GM19397 (cell line): Measurements from ENCODE around the gene PARD6B.
"Not testable (repeated sequence)": the region's sequence is repeated elsewhere in the genome, so short reads cannot be mapped to it uniquely, and the experiment has no call there.

Experiments
- ATAC-seq: cut with Tn5 transposase; IDR thresholded peaks from one replicate; pipeline ENCODE4 v1.9.1; 2021; ENCODE audit warnings: mild to moderate bottlenecking, moderate library complexity; ENCODE audit not compliant: unreplicated experiment

The PARD6B gene, protein sequence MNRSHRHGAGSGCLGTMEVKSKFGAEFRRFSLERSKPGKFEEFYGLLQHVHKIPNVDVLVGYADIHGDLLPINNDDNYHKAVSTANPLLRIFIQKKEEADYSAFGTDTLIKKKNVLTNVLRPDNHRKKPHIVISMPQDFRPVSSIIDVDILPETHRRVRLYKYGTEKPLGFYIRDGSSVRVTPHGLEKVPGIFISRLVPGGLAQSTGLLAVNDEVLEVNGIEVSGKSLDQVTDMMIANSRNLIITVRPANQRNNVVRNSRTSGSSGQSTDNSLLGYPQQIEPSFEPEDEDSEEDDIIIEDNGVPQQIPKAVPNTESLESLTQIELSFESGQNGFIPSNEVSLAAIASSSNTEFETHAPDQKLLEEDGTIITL

DNA sequence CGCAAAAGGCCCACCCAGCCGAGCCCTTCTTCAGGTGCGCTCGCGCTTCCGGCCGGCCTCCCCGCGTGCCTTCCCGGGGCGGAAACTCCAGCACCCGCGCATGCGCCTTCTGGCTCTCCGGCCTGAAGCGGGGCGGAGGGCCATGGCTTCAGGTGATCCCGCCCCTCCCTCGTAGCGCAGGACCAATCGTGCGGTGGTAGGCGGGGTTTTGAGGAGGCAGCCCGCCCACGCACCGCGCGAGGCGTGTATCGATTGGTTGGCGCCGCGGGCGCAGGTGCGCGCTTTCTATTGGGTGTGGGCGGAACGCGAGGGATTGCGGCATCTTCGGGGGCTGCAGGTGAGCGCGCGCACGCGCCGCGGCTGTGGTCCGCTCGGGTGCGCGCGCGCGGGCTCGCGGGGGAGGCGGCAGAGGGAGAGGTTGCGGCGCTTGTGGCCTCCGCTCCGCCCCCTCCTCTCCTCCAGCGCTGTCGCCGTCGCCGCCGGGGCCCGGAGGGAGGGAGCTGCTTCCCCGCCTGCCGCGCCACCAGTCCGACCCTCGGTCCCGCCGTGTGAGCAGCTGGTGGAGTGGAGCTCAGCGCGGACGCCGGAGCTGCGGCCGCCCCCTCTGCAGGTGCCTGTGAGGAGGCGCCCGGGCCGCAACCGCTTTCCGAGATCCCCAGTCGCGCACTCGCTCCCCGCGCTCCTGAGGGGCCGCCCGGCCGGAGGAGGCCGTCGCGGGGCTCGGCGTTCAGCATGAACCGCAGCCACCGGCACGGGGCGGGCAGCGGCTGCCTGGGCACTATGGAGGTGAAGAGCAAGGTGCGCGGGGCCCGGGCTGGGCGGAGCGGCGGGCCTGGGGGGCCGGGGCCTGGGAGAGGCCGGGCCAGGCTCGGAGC lies at the start of gene PARD6B:
Gene PARD6B, plus strand, starts transcription at position 526 of the 875 bp plus-strand sequence. Its CDS starts 207 bp downstream, at position 733.
- peak; percentile 88 for ATAC-seq

DNA sequence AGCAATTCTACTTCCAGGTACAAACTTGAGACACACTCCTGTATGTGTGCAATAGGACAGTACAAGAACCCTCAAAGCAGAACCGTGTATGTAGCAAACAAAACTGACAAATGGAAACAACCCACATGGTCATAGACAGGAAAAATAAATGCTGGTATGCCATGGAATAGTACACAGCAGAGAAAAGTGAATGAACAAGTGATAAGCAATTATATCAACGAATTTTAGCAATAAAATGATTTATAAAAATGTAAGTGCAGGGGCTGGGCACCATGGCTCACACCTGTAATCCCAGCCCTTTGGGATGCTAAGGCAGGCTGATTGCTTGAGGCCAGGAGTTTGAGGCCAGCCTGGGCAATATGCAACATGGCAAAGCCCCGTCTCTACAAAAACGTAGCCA lies 49.3 kb upstream of the PARD6B start:
- ATAC-seq, result no peak

DNA sequence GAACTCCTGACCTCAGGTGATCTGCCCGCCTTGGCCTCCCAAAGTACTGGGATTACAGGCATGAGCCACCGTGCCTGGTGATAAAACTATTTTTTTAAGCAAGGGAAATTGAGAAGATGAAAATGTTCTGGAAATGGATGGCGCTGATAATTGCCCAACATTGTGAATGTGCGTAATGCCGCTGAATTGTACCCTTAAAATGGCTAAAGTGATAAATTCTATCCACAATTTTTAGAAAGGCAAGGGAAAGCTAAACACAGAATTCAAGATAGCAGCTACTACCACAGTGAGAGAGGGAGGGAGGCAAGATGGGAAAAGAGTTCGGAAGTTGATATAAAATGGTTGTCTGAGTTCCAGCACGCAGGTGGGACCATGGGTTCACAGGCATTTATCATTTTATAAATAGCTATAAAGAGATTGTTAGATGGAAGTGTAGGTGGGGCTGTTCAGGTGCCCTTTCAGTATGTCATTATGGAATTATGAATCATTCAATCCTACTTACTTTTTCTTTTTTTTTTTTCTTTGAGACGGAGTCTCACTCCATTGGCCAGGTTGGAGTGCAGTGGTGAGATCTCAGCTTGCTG lies 48.3 kb upstream of the PARD6B start:
- no peak for ATAC-seq

DNA sequence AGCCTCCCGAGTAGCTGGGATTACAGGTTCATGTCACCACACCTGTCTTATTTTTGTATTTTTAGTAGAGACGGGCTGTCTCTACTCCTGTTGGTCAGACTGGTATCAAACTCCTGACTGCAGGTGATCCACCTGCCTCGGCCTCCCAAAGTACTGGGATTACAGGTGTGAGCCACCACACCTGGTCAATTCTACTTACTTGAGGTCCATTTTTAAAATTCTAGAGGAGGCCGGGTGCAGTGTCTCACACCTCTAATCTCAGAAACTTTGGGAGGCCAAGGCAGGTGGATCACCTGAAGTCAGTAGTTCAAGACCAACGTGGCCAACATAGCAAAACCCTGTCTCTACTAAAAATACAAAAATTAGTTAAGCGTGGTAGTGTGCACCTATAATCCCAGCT lies 47.8 kb upstream of the PARD6B start:
- ATAC-seq, result no peak

DNA sequence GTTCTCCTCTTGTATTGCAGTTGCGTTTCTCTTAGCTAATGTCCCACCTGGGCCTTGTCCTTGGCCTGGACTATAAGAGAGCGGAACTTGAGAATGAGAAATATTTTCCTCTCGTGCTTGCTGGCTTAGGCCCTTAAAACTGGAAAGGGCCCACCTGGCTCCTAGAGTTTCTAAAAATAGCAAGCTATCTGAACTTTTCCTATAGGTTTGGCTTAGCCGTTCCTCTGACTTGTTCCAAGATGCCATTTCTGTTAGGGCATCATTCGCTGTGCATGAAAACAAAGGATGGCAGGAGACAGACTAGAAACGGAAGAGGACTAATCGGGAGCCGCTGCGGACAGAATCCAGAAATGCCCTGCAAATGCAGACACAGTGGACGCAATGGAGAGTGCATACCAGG lies 44.6 kb upstream of the PARD6B start:
- ATAC-seq, result no peak

DNA sequence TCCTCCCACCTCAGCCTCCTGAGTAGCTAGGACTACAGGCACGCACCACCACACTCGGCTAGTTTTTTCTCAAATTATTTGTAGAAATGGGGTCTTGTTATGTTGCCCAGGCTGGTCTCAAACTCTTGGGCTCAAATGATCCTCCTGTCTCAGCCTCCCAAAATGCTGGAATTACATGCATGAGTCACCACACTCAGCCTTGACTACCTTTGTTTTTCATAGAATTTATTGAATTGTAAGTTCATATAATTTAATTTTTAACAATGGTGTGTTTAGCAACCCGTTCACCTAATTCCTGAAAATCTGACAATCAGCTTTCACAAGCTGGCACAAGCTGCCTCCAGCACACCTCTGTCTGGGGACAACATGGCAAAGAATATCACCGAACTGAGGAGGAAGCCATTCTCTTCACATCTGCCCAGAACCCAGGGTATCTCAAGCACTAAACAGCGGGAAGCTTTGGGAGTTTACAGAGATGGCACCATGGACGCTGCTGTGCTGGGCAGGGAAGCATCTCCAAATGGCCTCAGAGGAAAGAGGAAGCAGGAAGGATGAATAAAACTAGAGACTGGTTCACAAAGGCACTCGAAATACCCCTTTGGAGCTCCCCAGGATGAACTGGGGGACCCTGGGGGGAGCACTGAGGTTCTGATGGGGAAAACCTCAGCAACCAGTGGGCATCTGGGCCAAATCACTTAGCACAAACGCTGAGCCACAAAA lies 43.0 kb upstream of the PARD6B start:
- ATAC-seq, result no peak

DNA sequence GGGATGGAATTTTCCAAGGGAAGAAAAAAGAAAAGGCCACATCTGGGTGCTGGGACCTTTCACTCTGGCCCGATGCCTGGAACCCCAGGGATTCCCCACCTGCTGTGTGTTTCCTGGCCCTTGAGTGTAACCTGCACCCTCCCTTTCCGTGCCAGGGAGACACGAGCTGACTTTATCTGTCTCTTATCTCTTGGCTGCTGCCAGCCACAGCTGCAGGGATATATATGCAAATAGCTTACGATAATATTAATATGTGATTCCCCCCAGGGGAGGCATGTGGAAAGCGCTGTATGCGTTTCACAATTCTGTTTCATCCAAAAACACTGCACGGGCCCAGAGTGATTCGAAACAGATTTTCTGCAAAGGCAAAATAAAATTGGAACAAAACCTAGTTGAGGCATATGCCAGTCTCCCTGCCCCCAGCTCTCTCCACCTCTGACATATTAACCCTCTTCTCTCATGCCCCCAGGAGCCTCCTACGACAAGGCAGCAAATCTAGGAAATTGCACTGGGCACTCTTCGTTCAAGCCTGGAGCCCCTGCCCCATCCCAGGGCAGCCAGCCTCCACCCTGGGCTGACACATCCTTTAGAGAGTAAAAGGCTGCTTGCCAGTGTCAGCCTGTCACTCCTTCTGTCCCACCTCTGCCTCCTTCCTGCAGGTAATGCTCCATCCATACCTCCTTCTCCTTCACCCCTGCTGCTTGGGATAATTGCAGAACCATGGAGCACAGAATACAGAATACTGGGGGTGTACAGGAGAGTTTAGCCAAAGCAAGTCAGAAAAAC lies 41.3 kb upstream of the PARD6B start:
- ATAC-seq, result no peak

DNA sequence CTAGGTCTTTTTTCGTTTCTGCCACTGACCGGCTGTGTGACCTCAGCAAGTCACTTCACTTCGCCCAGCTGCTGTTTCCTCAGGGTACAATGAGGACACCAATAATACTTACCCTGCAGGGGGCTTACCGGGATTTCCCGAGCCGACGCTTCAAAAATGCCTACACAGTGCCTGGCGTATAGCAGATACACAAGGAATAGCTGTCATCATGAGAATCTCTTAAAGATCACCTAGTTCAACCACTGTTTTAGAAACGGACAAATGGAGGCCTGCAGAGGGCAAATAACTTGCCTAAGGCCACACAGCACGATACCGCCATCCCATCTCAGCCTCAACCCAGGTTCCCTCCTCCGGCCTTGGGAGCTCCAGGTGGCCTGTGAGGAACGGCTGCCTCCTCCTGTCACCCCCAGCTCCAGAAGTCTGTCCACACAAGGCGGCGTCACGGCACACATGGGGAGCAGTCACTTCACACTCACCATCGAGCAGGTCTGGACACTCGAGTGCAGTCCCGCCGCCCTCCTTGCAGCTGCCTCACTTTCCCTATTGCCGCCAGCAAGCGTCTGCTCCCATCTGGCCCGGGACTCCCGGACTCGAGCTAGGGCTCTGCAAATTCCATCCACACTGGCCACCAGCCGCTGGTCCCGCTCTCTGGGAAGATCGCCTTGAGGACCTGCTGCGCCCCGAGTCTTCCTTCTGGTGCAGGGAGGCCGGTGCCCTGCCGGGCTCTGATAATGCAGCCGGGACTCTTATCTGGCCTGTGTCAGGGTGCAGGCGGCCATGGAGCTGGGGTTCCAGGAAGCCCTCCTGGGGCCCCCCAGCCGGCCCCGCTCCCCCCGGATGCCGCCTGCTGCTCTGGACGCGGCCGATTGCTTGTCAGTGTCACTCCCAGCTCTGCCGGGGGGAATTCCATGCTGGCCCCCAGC lies 40.5 kb upstream of the PARD6B start, which contains the start of gene RIPOR3:
Gene RIPOR3, minus strand, starts transcription at position 893 of the 923 bp plus-strand sequence. Its CDS starts 414 bp downstream, at position 479.
- ATAC-seq, result no peak

DNA sequence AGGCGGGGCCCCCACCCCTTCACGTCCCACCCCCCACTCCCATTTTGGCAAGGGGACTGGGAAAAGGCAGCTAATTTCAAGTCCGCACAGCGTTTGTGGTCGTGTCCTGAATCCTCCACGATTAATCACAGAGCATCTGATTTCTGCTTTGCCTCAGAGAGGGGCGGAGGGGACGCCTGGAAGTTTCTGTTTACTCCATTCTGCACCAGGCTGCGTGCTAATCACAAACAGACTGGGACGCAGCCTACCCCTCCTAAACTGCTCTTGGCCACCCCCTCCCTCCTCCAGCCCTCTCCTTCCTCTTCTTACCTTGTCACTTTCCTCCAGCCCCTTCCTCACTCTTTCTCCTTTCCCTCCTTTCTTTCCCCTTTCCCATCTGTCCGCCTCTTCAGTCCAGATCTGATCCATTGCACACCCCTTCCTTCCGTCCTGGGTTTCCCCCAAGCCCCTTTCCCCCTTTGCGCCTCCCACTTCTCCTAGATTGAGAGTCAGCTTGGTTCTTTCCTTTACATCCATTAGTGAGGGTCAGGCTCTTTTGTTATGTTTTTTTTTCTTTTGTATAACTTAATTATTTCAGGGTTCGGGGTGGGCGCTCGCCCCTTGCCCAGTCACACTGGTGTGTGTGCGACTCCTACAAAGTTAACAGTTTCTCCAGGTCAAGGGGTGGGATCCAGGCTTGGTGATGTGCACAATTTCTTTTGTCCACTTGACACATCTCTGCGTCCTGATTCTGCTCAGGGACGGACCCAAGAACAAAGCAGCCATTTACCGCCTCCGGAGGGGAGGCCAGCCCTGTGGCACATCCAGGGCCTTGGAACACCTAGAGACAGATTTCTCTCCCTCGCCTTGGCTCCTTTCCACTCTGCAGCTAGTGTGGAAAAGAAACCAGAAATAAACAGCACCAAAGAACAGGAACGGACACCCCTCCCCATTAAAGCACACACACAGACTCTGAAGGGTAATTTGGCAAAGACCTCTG lies 39.5 kb upstream of the PARD6B start:
- ATAC-seq, result no peak

DNA sequence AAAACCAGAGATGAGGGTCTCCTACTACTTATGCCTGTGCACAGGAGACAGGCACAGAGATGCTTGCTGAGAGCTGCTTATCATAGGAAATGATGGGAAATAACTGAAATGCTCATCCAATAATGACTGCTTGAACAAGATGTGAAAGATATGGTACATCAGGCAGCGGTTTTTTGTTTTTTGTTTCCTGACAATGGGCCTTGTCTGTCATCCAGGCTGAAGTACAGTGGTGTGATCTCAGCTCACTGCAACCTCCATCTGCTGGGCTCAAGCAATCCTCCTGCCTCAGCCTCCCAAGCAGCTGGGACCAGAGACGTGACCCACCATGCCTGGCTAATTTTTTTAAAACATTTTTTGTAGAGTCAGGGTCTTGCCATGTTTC lies 38.8 kb upstream of the PARD6B start:
- no peak for ATAC-seq

DNA sequence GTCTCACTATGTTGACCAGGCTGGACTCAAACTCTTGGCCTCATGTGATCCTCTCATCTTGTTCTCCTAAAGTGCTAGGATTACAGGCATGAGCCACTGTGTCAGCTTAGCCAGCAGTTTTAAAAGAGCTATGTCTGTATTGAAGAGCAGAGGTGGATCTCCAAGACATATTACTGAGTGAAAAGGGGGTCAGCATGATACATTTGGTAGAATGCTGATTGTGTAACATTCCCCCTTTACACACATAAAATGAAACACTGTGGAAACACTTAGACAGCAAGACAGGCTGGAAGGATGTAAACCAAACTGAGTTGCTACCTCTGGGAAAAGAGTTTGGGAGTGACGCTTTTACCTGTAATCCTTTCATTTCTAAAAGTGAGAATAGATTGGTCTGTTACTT lies 38.4 kb upstream of the PARD6B start:
- ATAC-seq, result no peak

DNA sequence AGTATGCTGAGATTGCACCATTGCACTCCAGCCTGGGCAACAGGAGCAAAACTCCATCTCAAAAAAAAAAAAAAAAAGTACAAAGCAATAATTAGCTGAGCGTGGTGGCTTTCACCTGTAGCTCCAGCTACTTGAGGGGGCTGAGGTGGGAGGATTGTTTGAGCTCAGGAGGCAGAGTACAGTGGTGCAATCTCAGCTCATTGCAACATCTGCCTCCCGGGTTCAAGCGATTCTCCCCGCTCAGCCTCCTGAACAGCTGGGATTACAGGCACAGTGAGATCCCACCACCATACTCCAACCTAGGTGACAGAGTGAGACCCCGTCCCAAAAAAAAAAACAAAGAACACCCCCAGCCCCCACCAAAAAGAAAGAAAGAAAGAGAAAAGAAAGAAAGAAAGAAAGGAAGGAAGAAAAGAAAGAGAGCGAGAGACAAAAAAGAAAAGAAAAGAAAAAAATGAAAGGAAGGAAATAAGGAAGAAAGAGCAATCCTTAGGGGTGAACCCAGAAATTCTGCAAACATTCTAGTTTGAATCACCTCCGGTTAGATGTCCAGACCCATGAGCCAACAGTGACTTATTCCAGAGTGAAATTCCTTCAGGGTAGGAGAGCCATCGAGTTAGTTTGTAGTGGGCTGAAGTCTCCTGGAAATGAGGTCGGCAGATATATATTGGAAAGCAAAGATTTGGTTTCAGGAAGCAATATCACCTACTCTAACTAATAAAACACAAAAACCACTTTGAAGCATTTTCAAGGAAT lies 36.8 kb upstream of the PARD6B start:
- no peak for ATAC-seq

DNA sequence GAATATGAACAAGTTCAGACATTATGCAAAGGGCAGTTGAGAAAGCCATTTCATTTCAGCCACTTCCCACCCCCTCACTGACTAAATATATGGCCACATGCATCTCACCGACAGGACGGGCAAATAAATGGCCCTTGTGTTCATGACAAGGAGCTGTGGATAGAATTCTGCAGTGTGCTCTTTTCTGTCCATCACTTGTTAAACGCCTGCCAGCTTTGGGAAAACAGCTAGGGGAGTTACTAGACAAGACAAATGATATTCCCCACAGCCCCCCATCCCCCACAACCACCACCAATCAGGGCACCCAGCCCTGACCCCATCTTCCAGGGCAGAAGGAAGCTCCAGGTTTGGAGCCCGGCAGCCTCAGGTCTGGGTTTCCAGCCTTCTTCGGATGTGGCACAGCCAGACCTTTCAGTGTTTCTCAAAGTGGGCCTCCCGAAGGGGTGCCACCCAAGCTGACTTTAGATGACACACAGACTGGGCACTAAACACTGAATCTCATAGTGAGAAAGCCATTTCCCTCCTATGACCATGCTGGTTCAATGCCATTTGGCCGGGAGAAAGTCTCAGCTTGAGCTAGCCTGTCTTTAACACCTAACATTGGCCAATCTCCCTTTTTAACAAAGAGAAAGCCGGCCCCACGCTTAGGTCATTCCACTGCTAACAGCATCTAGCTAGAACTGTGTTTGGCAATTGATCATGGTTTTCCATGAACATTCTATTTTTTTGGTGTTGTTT lies 36.1 kb upstream of the PARD6B start:
- ATAC-seq, result no peak

DNA sequence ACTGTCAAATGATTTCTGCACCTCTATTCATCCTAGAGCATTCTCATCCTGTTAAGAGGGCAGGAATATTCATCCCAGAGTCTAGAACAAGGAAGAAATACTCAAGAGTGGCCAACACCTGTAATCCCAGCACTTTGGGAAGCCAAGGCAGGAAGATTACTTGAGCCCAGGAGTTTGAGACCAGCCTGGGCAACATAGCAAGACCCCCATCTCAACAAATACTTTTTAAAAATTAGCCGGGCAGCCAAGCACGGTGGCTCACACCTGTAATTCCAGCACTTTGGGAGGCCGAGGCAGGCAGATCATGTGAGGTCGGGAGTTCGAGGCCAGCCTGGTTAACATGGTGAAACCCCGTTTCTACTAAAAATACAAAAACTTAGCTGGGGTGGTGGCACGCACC lies 33.1 kb upstream of the PARD6B start:
- ATAC-seq, result not testable (repeated sequence)

DNA sequence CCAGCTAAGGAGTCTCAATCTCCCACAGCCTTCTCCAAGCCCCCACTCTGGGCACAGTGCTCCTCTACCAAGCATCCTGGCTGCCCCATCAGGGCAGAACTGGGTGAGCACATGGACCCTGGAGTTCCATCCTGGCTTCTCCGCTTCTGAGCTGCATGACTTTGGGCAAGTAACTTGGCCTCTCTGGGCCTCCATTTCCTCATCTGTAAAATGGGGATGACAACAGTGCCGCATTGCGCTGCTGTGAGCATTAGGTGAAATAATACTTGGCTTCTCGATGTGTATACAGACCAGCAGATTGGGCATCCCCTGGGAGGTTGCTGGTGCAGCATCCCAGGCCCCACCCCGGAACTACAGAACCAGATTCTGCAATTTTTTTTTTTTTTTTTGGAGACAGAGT lies 31.7 kb upstream of the PARD6B start:
- ATAC-seq, result no peak
